ENCODE measurements around the gene GPRC5A. TPM values are rescaled to one million over a fixed set of nuclear protein-coding genes. Genes with fewer than 3 reads are reported as not detected.
"Not testable (repeated sequence)": the region's sequence is repeated elsewhere in the genome, so short reads cannot be mapped to it uniquely, and the experiment has no call there.

GPRC5A gene, protein sequence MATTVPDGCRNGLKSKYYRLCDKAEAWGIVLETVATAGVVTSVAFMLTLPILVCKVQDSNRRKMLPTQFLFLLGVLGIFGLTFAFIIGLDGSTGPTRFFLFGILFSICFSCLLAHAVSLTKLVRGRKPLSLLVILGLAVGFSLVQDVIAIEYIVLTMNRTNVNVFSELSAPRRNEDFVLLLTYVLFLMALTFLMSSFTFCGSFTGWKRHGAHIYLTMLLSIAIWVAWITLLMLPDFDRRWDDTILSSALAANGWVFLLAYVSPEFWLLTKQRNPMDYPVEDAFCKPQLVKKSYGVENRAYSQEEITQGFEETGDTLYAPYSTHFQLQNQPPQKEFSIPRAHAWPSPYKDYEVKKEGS
- total RNA-seq (2022) (742 and 748 TPM in 2 replicates), Bru-seq, nascent RNA (percentile 100 among the genes with signal in this experiment), BruChase-seq, experiment 1, labeled RNA remaining after a 6-hour chase (percentile 100 among the genes with signal in this experiment), BruChase-seq, experiment 2, labeled RNA remaining after a 2-hour chase (percentile 100 among the genes with signal in this experiment)
- long read RNA-seq, full-length matches to known transcripts: 733 of 865 reads
- long read RNA-seq, partial matches to known transcripts: 39 of 865 reads
- long read RNA-seq, other reads (novel, unspliced or antisense): 93 of 865 reads

DNA sequence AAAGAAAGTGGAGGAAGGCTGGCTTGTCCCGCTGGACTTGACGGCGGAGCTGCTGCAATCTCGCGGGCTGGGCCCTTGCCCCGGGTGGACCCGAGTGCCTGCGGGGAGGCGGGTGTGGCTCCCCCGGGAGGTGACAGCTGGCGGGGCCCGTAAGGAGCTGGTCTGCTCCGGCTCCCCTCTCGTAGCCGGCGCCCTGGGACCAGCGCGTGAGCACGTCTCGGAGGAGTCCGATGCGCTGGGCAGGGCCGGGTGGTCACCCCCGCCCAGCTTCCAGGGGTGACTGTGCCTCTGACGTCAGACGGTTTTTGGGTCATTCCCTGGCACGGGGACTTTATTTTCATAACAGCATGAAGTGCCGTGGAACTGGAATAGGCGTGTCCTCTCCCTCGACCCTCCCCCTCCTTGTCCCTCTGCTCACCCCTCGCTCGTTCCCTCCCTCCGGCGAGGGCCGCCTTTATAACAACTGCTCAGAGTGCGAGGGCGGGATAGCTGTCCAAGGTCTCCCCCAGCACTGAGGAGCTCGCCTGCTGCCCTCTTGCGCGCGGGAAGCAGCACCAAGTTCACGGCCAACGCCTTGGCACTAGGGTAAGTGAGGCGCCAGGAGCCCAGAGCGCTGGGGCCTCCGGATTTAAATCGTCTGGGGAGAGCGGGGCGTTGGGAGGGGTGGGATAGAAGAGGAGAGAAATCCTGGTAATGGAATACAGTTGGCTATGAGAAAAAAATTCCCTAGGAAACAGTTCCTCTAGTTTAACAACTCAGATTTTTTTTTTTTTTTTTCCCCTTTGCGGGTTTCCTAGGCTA lies at the start of gene GPRC5A:
Gene GPRC5A, plus strand, starts transcription at position 483 of the 801 bp plus-strand sequence. CDS start 16,688 bp downstream, outside the sequence.
- no TSS peak for BruUV-seq (replicated peaks)
- H3K27me3 Mint-ChIP-seq (ENCODE audit: unreplicated experiment): no peaks in the 10 kb centered on the region
- CTCF ChIA-PET: interaction anchor here (0.7 to 2.1 kb wide), 12 partner anchors 9 to 87 kb away, joined by 3 to 37 read pairs (median 4); partner anchors contain the start of gene DDX47
- H3K4me3 Mint-ChIP-seq (ENCODE audit: low read depth, unreplicated experiment): peak within 1 kb of the TSS; percentile 95
- peak; percentile 98 for DNase-seq
- intact Hi-C loops (cut with micrococcal nuclease; ENCODE audit: unreplicated experiment): loop anchor here (1.0 to 5.0 kb wide), 4 partner anchors 8 to 104 kb away; partner anchors contain the start of gene APOLD1
- TF ChIP-seq, protein P1, sequence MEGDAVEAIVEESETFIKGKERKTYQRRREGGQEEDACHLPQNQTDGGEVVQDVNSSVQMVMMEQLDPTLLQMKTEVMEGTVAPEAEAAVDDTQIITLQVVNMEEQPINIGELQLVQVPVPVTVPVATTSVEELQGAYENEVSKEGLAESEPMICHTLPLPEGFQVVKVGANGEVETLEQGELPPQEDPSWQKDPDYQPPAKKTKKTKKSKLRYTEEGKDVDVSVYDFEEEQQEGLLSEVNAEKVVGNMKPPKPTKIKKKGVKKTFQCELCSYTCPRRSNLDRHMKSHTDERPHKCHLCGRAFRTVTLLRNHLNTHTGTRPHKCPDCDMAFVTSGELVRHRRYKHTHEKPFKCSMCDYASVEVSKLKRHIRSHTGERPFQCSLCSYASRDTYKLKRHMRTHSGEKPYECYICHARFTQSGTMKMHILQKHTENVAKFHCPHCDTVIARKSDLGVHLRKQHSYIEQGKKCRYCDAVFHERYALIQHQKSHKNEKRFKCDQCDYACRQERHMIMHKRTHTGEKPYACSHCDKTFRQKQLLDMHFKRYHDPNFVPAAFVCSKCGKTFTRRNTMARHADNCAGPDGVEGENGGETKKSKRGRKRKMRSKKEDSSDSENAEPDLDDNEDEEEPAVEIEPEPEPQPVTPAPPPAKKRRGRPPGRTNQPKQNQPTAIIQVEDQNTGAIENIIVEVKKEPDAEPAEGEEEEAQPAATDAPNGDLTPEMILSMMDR (IDR thresholded peaks at IDR 0.05; ENCODE audit: unreplicated experiment): no peak
- H3K27ac Mint-ChIP-seq (ENCODE audit: unreplicated experiment): peak within 1 kb of the TSS; percentile 76
- peaks cover 79% of the 10 kb centered on the region for H3K36me3 Mint-ChIP-seq (ENCODE audit: insufficient read depth, unreplicated experiment)
- no peaks in the 10 kb centered on the region for H3K9me3 Mint-ChIP-seq (ENCODE audit: low read depth, unreplicated experiment)
- peaks cover 45% of the 10 kb centered on the region for H3K4me1 Mint-ChIP-seq (ENCODE audit: low read depth, unreplicated experiment)

DNA sequence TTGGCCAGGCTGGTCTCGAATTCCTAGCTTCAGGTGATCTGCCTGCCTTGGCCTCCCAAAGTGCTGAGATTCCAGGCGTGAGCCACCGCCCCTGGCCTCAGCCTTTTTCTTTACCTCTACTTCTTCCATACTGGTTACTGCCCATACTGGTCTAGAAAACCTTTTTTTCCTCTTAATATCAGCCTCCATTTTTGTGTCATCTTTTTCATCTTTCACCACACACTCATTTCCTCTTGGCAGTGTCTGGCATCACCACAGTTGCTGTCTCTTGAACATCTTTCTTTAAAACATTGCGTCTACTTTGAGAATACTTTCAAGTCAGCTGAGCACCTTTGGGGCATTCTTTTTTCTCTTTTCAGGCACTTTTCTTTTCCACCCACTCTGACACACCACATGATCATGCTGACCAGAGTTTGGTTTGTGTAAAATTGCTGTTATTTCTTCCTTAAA lies 45.5 kb upstream of the GPRC5A start:
- H3K27ac Mint-ChIP-seq (ENCODE audit: unreplicated experiment): peak overlapping the region; percentile 1
- peak overlapping the region; percentile 11 for H3K4me3 Mint-ChIP-seq (ENCODE audit: low read depth, unreplicated experiment)
- H3K9me3 Mint-ChIP-seq (ENCODE audit: low read depth, unreplicated experiment): no peaks in the 10 kb centered on the region
- H3K27me3 Mint-ChIP-seq (ENCODE audit: unreplicated experiment): no peaks in the 10 kb centered on the region
- CTCF ChIA-PET: interaction anchor here (0.6 kb wide), 1 partner anchor 576 kb away, joined by 8 read pairs; no protein-coding TSS in a partner anchor
- DNase-seq: no peak
- intact Hi-C loops (cut with micrococcal nuclease; ENCODE audit: unreplicated experiment): no loop called here
- peaks cover 23% of the 10 kb centered on the region for H3K36me3 Mint-ChIP-seq (ENCODE audit: insufficient read depth, unreplicated experiment)
- TF ChIP-seq, protein P1 (IDR thresholded peaks at IDR 0.05; ENCODE audit: unreplicated experiment): no peak
- H3K4me1 Mint-ChIP-seq (ENCODE audit: low read depth, unreplicated experiment): peaks cover 21% of the 10 kb centered on the region
- BruUV-seq (replicated peaks): no TSS peak

DNA sequence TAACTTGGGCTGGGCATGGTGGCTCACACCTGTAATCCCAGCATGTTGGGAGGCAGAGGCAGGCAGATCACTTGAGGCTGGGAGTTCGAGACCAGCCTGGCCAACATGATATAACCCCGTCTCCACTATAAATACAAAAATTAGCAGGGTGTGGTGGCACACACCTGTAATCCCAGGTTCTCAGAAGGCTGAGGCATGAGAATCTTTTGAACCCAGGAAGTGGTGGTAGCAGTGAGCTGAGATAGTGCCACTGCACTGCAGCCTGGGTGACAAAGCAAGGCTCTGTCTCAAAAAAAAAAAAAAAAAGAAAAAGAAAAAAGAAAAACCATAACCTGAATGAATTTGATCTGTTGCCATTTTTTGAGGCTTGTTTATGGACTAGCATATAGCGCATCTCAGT lies 44.6 kb upstream of the GPRC5A start:
- intact Hi-C loops (cut with micrococcal nuclease; ENCODE audit: unreplicated experiment); H3K27ac Mint-ChIP-seq (ENCODE audit: unreplicated experiment); CTCF ChIA-PET; H3K4me3 Mint-ChIP-seq (ENCODE audit: low read depth, unreplicated experiment); BruUV-seq (replicated peaks); H3K27me3 Mint-ChIP-seq (ENCODE audit: unreplicated experiment); DNase-seq; H3K9me3 Mint-ChIP-seq (ENCODE audit: low read depth, unreplicated experiment): not testable (repeated sequence)
- peaks cover 21% of the 10 kb centered on the region for H3K4me1 Mint-ChIP-seq (ENCODE audit: low read depth, unreplicated experiment)
- peaks cover 23% of the 10 kb centered on the region for H3K36me3 Mint-ChIP-seq (ENCODE audit: insufficient read depth, unreplicated experiment)

DNA sequence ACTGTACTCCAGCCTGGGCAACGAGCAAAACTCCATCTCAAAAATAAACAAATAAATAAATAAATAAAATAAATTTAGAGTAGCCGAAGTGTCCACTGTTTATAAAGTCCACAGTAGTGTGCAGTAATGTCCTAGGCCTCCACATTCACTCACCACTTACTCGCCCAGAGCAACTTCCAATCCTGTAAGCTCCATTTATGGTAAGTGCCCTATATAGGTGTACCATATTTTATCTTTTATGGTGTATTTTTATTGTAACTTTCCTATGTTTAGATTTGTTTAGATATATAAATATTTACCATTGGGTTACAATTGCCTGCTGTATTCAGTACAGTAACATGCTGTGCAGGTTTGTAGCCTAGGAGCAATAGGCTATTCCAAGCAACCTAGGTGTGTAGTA lies 37.9 kb upstream of the GPRC5A start:
- no peak overlapping the region for H3K4me3 Mint-ChIP-seq (ENCODE audit: low read depth, unreplicated experiment)
- no peak overlapping the region for H3K27ac Mint-ChIP-seq (ENCODE audit: unreplicated experiment)
- H3K4me1 Mint-ChIP-seq (ENCODE audit: low read depth, unreplicated experiment): no peaks in the 10 kb centered on the region
- CTCF ChIA-PET: no interaction called here
- H3K9me3 Mint-ChIP-seq (ENCODE audit: low read depth, unreplicated experiment): peaks cover 2% of the 10 kb centered on the region
- no TSS peak for BruUV-seq (replicated peaks)
- no peaks in the 10 kb centered on the region for H3K27me3 Mint-ChIP-seq (ENCODE audit: unreplicated experiment)
- H3K36me3 Mint-ChIP-seq (ENCODE audit: insufficient read depth, unreplicated experiment): peaks cover 9% of the 10 kb centered on the region
- intact Hi-C loops (cut with micrococcal nuclease; ENCODE audit: unreplicated experiment): no loop called here
- TF ChIP-seq, protein P1 (IDR thresholded peaks at IDR 0.05; ENCODE audit: unreplicated experiment): no peak
- DNase-seq: no peak
